ENCODE data around the gene NSMCE4A.
"Not testable (repeated sequence)": the region's sequence is repeated elsewhere in the genome, so short reads cannot be mapped to it uniquely, and the experiment has no call there.

The NSMCE4A gene, protein sequence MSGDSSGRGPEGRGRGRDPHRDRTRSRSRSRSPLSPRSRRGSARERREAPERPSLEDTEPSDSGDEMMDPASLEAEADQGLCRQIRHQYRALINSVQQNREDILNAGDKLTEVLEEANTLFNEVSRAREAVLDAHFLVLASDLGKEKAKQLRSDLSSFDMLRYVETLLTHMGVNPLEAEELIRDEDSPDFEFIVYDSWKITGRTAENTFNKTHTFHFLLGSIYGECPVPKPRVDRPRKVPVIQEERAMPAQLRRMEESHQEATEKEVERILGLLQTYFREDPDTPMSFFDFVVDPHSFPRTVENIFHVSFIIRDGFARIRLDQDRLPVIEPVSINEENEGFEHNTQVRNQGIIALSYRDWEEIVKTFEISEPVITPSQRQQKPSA

DNA sequence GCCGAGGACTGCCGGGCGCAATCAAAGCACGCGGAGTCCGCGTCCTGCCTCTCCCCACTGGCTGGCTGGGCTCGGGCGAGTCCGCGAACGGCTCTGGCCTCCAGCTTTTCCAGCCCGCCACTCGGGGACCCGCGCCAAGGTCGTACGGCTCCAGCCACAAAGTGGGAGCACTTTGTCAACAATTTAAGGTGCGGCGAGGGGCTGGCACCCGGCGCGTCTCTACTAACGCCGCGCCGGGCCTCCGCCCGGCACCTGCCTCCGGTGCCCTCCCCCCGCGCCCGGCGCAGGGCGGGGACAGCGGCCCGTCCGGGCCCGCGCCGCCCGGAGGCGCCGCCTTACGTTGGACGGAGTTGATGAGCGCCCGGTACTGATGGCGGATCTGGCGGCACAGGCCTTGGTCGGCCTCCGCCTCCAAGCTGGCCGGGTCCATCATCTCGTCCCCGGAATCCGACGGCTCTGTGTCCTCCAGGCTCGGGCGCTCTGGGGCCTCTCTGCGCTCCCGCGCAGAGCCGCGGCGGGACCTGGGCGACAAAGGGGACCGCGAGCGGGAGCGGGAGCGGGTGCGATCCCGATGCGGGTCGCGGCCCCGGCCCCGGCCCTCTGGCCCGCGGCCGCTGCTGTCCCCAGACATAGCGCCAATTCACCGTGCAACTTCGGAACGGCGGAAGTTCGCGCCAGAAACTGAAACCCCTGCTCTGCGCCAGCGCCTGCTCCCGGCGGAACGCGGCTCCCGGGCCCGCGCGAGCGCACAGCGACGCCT, at the start of gene NSMCE4A:
Gene NSMCE4A (minus strand): TSS at position 683 of the 760 bp plus-strand sequence. CDS start 52 bp downstream, at position 631.
- DNase-seq (ENCODE audit: low spot score): peak; percentile 97

GRCh38 chr10:122023257-122023656, 48.2 kb upstream of the NSMCE4A start:
- DNase-seq (ENCODE audit: low spot score): not testable (repeated sequence)

DNA sequence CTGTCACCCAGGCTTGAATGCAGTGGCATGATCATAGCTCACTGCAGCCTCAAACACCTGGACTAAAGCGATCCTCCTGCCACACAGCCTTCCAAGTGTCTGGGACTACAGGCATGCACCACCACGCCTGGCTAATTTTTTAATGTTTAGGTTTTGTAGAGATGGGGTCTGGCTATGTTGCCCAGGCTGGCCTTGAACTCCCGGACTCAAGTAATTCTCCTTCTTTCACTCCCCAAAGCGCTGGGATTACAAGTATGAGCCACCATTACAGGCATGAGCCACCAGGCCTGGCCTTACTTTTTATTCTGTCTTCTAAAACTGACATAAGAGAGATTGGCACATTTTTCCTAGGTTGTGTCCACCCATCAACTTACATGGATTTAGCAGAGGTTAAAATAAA, 47.3 kb upstream of the NSMCE4A start:
- DNase-seq (ENCODE audit: low spot score): no peak

- DNase-seq (ENCODE audit: low spot score): peak; percentile 1
These were observed 46.8 kb upstream of the NSMCE4A start for GRCh38 chr10:122021828-122022227.

GRCh38 chr10:122021379-122021778, 46.4 kb upstream of the NSMCE4A start:
- peak; percentile 1 for DNase-seq (ENCODE audit: low spot score)

- peak; percentile 4 for DNase-seq (ENCODE audit: low spot score)
These were observed 45.2 kb upstream of the NSMCE4A start for GRCh38 chr10:122020226-122020625.

GRCh38 chr10:122019414-122019975, 44.5 kb upstream of the NSMCE4A start:
- peak; percentile 77 for DNase-seq (ENCODE audit: low spot score)

GRCh38 chr10:122018951-122019413, 44.0 kb upstream of the NSMCE4A start:
- DNase-seq (ENCODE audit: low spot score): peak; percentile 55

DNA sequence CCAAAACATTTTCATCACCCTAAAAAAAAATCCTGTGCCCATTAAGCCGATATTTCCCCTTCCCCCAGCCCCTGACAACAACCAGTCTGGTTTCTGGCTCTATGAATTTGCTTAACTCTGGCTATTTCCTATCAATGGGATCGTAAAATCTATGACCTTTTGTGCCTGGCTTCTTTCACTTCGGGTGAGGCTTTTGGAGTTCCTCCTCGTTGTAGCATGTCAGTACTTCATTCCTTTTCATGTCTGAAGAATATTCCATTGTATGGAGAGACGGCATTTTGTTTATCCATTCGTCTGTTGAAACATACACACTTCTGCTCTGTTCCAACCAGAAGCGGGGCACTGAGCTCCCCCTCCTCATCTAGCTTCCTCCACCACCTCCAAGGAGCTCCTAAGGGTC, 43.5 kb upstream of the NSMCE4A start:
- DNase-seq (ENCODE audit: low spot score): no peak

DNA sequence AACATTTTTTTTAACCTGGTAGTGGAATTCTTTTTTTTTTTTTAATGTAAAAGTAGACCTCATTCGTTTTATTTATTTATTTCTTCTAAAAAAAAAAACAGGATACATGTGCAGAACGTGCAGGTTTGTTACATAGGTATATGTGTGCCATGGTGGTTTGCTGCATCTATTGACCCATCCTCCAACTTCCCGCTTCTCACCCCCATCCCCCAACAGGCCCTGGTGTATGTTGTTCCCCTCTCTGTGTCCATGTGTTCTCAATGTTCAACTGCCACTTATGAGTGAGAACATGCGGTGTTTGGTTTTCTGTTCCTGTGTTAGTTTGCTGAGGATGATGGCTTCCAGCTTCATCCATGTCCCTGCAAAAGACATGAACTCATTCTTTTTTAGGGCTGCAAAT, 42.9 kb upstream of the NSMCE4A start:
- DNase-seq (ENCODE audit: low spot score): not testable (repeated sequence)

DNA sequence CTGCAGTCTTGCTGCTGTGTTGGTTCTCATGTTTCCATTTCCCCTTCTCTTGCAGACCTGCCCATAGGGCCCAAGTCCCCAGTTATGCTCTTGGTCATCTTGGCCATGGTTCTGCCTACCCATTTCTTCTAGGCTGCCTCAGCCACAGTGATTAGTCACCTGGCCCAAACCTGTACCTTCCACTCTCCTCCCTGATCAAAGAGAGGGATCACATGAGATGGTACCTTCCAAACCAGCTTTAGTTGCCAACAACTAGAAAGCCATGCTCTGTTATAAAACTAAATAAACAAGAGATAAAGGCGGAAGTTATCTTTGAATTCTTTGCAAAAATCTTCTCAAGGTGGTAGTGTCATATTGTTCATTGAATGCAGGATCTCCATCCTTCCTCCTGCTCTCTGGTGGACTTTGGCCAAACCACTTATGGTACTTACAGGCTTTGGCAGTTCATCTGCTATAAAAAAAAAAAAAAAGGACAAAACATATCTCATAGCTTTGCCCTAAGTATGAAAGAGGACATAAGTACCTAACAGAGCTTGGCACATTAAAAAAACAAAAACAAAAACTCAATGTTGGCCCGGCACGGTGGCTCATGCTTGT, 39.7 kb upstream of the NSMCE4A start:
- no peak for DNase-seq (ENCODE audit: low spot score)

DNA sequence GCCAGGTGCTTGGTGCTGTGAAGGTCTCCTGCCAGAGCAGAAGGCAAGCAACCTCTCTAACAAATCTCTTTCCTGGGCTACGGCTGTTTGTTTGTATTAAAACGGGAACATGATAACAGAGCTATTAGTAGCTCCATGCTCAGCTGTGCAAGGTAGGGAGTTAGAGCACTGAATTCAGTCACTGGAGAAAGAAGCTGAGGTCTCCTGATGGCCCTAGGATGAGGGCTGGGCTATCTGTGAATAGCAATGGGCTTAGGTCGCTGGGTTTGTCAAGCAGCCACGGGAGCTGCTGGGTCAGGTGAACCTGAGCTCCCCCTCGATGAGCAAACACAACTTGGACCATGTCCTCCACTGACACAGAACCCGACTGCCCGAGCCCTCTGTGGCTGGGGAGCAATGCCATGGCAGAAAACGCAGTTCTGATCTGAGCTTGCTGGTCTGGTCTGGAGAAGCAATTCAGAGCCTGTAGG, 38.3 kb upstream of the NSMCE4A start:
- DNase-seq (ENCODE audit: low spot score): no peak

- DNase-seq (ENCODE audit: low spot score): no peak
These were observed 37.7 kb upstream of the NSMCE4A start for GRCh38 chr10:122012731-122013130.

GRCh38 chr10:122010405-122011050, 35.5 kb upstream of the NSMCE4A start:
- DNase-seq (ENCODE audit: low spot score): no peak

DNA sequence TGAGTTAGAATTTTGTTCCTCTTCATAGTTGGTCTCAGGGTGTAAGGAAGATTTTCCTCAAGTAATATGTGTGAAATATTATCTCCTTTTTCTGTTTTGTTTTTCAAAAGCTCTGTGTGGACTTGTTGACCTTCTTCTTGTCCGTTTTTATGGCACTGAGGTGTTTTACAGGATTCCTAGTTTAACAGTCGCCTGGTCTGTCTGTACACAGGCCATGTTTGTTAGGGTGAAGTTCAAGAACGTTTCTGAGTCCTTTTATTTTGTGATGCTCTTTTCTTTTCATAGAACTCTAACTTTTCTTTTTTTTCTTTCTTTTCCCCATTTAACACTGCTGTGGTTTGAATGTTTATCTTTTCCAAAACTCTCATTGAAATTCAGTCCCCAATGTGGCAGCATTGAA, 32.4 kb upstream of the NSMCE4A start:
- no peak for DNase-seq (ENCODE audit: low spot score)

- no peak for DNase-seq (ENCODE audit: low spot score)
These were observed 26.7 kb upstream of the NSMCE4A start for GRCh38 chr10:122001698-122002097.

DNA sequence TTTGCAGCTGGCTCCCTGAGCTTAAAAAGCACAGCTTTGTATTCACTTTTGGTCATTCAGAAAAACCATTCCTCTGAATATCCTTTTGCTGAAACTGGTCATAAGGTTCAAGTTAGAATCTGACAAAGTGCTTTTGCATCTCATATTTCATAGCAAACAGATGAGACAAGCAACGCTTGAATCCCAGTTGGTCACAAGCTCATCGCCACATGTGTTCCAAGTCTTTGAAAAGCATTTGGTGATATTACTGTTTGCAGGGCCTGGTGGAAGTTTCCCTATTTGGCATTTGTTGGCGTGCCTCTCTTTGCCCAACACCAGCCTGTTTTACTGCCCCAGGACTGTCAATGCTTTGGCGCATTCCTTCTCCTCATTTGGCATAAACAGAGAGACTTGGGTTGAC, 24.3 kb upstream of the NSMCE4A start:
- no peak for DNase-seq (ENCODE audit: low spot score)

DNA sequence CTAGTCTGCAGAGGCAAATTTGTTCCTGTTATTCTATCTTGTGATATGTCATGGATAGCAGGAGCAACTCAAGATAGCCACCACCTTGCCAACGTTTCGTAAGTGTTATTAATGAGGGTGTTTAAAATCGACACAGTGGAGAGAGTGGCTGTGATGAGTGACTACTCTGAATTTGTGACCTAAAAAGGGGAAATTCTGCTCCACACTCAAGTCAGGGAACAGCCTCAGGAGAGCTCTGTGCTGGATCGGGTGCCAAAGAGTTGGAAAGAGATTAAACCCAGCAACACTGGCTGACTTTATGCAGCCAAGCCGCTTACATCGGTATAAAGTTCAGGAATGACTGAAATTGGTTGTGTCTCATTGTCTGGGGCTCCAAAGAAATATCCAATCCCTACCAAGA, 23.4 kb upstream of the NSMCE4A start:
- no peak for DNase-seq (ENCODE audit: low spot score)

GRCh38 chr10:121994429-121994941, 19.5 kb upstream of the NSMCE4A start:
- DNase-seq (ENCODE audit: low spot score): peak; percentile 50

- not testable (repeated sequence) for DNase-seq (ENCODE audit: low spot score)
These were observed 16.7 kb upstream of the NSMCE4A start for GRCh38 chr10:121991727-121992126.

DNA sequence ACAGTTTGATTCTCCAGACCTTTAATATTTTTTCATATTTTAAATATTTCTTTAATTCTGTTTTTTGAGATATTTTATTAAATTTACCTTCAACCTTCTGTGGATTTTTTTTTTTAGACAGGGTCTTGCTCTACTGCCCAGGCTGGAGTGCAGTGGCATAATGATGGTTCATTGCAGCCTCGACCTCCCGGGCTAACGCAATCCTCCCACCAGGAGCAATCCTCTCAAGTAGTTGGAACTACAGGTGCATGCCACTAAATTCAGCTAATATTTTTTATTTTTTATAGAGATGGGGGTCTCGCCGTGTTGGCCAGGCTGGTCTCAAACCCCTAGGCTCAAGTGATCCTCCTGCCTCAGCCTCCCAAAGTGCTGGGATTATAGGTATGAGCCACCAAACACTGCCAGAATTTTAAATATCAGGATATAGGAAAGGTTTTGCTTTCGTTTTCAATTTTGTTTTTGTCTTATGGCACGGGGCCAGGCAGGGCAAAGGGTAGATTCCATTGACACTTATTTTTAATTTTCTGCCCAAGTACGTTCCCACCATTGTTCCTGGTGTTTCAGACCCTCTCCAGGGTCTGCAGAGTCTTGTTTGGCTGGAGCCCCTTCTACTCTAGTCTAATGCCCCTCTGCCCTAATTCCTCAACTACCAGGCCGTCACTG, 15.1 kb upstream of the NSMCE4A start:
- no peak for DNase-seq (ENCODE audit: low spot score)

Data from iPS-NIHi11 (cell line).